DMS53 treated with DMSO at 0.1 percent for 48 hours (cell line): ENCODE measurements around the gene ALX3.
"Not testable (repeated sequence)": the region's sequence is repeated elsewhere in the genome, so short reads cannot be mapped to it uniquely, and the experiment has no call there.

Experiments used
- DNase-seq: peaks from one replicate; lab custom pipeline; 2025; ENCODE audit not compliant: unreplicated experiment; lab: John Stamatoyannopoulos, UW

ALX3 gene

DNA sequence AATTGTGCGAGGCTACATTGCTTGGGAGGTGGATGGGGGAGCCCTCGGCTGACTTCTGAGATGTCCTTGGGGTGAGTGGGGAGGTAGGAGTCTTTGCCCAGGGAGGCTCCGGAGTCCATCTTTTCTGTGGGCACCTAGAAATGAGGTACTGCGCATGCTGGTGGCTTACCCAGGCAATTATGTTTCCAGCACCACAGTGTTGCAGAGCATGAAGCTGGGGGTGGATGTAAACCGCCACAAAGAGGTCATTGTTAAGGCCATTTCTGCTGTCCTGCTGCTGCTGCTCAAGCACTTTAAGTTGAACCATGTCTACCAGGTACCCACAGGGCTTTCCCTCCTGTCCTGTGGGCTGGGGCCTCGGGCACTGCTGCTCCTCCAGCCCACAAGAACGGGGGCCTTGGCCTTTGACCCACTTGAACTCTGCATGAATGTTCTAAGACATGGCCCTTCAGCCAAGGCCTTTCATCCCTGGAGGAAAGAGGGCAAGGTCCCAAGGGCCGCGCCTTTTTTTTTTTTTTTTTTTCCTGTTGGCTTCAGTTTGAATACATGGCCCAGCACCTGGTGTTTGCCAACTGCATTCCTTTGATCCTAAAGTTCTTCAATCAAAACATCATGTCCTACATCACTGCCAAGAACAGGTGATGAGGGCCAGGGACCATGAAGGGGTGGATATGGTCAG, 21.4 kb downstream of the ALX3 start:
- DNase-seq: peak; percentile 47

DNA sequence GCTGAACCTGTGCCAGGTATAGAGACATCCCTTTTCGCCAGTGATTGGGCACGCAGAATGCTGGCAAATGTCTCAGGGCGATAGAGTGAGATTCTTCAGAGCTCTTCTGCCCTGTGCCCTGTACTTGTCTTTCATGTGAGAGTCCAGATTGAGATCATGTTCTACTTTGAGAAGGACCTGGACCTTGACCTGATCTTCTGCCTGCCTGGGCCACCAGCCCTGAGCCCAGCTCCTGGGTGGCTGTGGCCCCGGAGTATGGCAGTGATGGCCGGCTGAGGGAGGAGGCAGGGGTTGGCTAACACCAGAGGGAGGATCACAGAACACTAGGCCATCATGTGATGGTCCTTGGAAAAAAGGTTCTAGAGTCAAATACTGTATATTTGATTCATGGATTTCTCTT, 22.2 kb downstream of the ALX3 start:
- DNase-seq: no peak

DNA sequence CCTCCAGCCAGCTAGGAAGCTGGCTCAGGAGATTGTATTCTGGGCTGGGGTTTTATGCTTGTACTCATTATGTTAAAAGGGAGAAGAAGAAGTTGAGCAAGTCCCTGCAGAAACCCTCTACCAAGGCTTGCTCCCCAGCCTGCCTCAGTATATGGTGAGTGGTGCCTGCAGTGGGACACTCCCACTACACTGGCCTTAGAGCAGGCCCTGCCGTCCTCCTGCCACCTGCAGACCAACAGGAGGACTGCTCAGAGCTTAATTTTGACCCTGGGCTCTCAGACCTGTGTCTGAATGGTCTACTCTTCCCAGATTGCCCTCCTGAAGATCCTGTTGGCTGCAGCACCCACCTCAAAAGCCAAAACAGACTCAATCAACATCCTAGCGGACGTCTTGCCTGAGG, 23.0 kb downstream of the ALX3 start:
- no peak for DNase-seq

DNA sequence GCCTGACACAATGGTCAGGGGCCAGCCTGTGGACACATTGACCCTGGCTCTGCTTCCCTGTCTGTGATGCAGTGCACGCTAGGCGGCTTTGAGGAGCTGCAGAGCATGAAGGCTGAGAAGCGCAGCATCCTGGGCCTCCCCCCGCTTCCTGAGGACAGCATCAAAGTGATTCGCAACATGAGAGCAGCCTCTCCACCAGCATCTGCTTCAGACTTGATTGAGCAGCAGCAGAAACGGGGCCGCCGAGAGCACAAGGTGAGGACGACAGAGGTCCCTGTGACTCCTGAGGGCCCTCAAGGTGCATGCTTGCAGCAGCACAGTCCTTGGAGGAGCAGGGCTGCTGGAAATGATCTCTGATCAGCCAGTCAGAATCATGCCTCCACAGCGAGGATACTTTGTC, 27.5 kb downstream of the ALX3 start:
- no peak for DNase-seq

- no peak for DNase-seq
Measured at GRCh38 chr1:110040548-110040947, 29.9 kb downstream of the ALX3 start.

DNA sequence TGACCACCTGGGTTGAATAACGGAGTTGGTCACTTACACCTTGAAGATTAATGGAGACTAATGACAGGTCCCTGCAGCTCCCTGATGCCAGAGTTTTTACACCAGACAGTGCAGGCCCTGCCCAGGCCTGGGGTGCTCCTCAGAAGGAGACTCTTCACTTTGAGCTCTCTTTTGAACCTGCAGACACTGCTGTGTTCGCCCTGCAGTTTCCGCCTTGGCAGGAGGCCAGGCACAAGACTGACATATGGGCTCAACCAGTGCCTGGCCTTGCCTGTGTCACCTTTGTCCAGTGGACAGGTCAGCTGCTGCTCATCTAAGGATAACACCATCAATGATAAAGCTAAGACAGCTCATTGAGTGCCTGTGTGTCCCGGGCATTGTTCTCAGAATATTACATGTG, 30.8 kb downstream of the ALX3 start:
- no peak for DNase-seq

DNA sequence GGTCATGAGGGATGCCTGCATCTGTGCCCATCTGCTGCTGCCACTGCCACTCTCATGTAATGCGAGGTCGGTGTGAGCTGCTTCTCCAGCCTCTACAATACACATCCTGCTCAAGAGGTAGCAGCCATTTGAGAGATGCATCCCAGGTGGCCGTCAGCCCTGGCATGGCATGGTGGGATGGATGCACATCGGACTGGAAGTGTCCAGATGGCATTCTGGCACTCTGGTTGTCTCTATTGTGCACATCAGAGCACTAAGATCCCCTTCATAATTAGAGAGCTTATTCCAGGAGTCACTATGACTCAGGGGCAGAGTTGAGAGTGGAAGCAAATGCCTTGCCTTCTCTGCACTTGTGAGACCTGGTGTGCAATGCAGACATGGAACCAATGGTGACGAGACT, 32.2 kb downstream of the ALX3 start:
- no peak for DNase-seq

DNA sequence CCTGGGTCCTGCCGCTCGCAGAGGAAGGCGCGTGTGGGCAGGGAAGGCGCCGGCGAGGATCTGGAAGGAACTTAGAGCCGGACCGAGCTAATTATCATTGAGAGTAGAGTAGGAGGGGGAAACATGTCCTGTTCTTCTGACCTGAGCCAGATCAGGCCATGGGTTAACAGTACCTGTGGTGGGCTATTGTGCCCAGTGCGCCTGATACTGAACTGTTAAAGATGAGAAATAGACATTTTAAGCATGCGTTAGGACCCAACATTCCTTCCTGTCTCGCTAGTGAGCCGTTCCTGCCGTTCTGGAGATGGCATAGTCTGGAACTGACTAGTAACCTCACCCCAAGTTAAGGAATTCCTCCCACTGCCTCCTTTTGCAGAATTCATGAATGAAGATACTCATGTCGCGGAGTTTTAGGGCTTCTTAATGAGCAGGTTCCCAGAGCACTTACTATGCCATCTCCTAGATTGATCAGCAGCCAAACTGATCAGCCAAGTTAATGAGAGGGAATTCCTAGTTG, 35.2 kb downstream of the ALX3 start:
- DNase-seq: no peak

DNA sequence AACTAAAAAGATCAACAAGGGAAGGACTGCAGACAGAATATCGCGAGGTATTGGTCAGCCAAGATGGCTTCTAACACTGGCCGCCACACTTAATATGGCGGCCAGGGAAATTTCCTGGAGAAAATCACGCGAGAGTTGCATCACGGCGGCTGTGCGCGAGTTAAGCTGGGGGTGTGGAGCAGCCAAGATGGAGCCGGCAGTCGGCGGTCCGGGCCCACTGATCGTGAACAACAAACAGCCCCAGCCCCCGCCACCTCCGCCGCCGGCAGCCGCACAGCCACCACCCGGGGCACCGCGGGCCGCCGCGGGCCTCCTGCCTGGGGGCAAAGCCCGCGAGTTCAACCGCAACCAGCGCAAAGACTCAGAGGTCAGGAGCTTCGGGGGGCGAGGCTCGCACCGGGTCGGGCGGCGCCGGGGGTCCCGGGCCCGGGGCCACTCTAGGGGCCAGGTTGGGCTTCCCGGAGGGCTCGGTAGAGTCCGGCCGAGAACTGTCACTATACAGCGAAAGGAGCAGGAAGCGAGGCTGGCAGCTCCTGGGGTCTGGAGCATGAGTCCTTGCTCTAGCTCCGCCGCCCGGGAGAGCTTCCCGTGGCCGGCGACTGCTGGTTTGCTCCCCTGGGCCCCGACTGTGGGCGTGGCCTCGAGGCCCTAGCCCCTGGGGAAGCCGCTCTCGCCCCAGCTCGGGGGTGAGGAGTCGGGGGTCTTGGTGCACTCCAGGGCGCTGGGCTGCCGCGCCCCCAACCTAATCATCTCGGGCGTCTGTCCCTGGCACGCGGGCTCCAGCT, 35.8 kb downstream of the ALX3 start, which contains the start of gene STRIP1:
STRIP1 (plus strand) TSS at position 174 of the 785 bp plus-strand sequence; CDS start at position 188, 14 bp downstream.
- DNase-seq: peak; percentile 96

DNA sequence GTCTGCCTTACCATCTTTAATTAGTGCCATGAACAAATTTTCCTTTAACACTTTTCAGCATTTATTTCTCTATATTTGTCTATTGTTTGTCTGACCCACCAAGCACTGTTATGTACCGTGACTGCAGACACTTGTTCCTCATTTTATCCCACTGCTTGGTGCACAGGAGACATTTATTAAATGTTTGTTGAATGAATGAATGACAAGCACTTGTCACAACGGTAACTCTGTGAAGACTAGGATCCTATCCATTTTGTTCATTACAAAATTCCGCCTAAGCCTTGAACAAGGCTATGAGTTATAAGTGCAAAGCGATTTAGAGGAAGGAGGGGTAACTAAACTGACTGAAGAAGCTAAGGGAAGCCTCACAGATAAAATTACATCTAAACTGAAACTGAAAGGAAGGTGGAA, 36.4 kb downstream of the ALX3 start:
- no peak for DNase-seq

DNA sequence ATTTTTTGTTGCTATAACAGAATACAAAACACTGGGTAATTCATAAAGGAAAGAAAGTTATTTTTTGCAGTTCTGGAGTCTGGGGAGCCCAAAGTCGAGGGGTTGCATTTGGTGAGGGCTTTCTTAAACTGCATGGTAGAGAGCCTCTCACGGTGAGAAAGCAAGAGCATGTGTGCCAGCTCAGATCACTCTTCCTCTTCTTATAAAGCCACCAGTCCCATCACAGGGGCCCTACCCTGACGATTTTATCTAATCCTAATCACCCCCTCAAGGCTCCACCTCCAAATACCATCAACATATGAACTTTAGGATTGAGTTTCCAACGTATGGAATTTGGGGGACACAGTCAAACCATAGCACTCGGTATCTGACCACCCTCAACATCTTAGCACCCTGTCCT, 37.1 kb downstream of the ALX3 start:
- DNase-seq: no peak

- DNase-seq: no peak
Measured at GRCh38 chr1:110032327-110032726, 38.1 kb downstream of the ALX3 start.

DNA sequence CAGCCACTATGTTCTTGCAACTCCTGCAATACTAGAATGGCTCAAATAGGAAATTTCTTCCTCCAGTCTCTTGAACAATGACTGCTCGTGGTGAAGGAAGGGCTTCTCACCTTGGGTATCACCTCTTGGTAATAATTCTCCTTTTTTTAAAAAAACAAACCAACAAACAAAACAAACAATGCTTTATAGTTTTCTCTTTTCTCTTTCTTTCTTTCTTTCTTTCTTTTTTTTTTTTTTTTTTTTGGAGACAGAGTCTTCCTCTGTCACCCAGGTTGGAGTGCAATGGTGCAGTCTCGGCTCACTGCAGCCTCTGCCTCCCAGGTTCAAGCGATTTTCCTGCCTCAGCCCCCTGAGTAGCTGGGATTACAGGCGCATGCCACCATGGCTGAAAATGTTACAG, 39.8 kb downstream of the ALX3 start:
- DNase-seq: not testable (repeated sequence)

- no peak for DNase-seq
Measured at GRCh38 chr1:110024613-110025012, 45.9 kb downstream of the ALX3 start.

DNA sequence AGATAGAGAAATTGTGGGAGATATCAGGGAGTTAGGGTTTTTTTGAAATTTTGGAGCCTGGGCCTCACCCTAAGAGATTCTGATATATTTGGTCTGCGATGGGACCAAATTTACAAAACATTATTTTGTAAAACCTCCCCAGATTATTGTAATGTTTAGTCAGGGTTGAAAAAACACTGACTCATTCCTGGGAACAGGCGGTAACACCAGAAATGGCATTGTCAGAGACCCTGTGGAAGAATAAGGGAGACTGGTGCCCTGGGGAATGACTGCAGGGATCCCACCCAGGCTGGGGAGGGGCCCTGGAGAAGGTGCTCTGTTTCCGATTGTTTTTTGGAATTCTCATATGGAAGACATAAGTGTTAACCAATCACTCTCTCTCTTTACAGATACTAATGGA, 49.2 kb downstream of the ALX3 start:
- DNase-seq: no peak

DNA sequence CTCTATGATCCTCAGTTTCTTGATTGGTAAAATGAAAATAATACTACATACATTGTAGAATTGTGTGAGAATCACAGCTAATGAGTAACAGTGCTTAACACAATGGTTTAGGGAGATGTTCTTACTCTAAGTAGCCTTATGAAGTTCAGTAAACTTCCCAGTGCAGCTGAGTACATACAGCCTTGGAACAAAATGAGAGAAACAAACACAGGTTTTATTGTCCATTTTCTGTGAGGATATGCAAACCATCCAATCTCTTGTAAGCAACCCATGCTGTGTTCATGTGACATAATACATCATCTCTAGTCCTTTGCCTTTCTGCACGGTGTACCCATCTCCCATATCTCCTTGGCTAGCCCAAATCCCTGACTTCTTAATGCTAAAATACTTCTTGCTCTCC, 50.7 kb downstream of the ALX3 start:
- DNase-seq: no peak

DNA sequence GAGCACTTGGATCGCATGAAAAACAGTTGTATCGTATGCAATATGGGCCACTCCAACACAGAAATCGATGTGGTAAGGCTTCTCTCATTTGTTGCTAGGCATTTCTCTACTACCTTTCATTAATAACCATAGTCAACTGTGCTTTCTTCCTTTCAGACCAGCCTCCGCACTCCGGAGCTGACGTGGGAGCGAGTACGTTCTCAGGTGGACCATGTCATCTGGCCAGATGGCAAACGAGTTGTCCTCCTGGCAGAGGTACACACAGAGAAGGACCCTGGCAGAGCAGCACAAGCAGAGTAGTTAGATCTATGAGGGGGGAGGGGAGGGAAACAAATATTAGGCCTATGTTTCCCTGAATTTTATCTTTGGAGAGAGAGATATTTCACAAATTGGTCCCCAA, 52.1 kb downstream of the ALX3 start:
- DNase-seq: no peak

- DNase-seq: no peak
Measured at GRCh38 chr1:110017792-110018191, 52.7 kb downstream of the ALX3 start.

DNA sequence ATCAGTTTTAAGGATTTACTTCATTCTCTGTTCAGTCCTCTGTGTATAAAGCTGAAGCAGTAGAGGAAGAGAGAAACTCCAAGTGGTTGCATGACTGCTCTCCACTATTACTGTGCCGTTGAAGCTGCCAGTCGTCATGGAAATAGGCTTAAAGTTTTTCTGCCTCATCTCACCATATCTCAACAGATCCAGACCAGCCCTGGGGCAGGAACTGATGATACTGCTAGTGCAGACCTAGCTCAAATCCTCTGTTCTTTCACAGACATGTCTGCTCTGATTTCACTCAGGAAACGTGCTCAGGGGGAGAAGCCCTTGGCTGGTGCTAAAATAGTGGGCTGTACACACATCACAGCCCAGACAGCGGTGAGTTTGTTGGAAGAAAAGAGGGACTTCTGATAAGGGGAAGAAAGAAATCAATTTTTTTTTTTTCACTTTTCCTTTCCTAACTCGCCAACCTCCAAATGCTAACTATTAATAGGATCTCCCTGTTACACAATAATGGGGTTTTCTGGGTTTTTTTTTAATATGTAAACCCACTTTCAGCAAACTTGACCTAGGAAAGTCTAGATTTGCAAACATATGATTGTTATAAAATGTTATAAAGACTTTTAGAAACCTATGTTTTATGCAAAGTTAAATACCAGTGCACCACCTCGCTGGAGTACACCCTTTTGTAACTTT, 58.2 kb downstream of the ALX3 start:
- no peak for DNase-seq

GRCh38 chr1:110011527-110012041, 58.9 kb downstream of the ALX3 start:
- no peak for DNase-seq
